A549 treated with ZK216348 at 1 μM for 4 hours (cell line): ENCODE results near the gene NPFFR2. TPM values are rescaled to one million over a fixed set of nuclear protein-coding genes. Genes with fewer than 3 reads are reported as not detected.

Source experiments
- total RNA-seq: library from RNA; stranded (reverse); fragments of 200-300 nt; extraction: Qiagen RNA extraction; gene quantifications from 5 replicates; pipeline ENCODE4 v1.2.3, GENCODE V29; 2022; ENCODE audit warnings: low read depth

NPFFR2 gene
- total RNA-seq = not detected in 5 replicates

GRCh38 chr4:72031868-72032608, at the start of gene NPFFR2:
TSS of gene NPFFR2 (plus strand) at chr4:72032000. CDS start at chr4:72128592, 96,592 bp downstream.

Other genes with a start within 250 kb of the NPFFR2 start
- not detected in 5 replicates for gene GC, start 247.9 kb upstream of the NPFFR2 start, total RNA-seq